ENCODE measurements around the gene PRKCH.

PRKCH gene

DNA sequence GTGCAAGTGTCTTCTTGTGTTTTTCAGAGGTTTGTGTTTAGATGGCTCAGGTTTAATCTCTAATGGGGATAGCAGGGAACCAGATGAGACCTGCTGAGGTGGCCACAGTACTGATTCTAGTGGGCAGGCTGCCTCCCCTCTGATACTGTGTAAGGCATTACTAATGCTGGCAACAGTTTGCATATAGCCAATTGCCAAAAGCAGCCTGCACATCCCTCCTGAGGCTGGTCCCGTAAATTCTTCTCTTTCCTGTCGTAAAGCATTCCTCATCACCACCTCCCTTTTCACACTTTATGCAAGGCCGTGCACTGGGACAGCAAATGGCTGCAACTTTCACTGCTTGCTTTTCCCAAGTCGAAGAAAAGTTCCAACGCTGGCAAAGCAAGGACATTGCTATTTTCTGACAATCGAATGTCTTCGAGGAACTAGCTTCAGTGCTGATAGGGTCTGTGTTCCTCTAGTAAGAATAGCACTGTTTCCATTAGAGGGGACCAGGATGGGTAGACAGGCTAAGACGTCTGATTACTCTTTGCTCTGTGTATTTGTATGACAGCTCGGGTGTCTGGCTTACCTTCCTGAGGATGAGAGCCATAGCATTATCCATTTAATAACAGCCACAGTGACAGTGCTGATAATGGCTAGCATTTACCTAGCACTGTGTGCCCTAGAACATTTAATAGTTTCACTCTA is 195.7 kb downstream of the PRKCH start:
- no peak overlapping the region for H3K56ac ChIP-seq (ENCODE audit: low read length)
- no peaks in the 10 kb centered on the region for H3K36me3 ChIP-seq (ENCODE audit: control insufficient read depth, insufficient read depth, low read length)
- no peaks in the 10 kb centered on the region for H3K79me2 ChIP-seq (ENCODE audit: control insufficient read depth, insufficient read depth, low read length)
- no peak overlapping the region for H2AK5ac ChIP-seq (ENCODE audit: low read length)
- DNase-seq, result peak; percentile 64
- no peak overlapping the region for H2BK120ac ChIP-seq (ENCODE audit: low read depth, low read length)
- H2BK5ac ChIP-seq (ENCODE audit: low read length), result no peak overlapping the region
- no peak overlapping the region for H3K23ac ChIP-seq (ENCODE audit: low read length)
- H3K79me1 ChIP-seq (ENCODE audit: low read length), result no peaks in the 10 kb centered on the region
- no CpG with 5 or more reads among the region's 9 CpGs for WGBS (ENCODE audit: extremely low coverage, insufficient coverage, low lambda C conversion rate)
- no peaks in the 10 kb centered on the region for H3K27me3 ChIP-seq (ENCODE audit: insufficient read depth, low read length, poor library complexity)
- H3K4me1 ChIP-seq (ENCODE audit: control insufficient read depth, low read depth, low read length), result peaks cover 7% of the 10 kb centered on the region
- H3K4me3 ChIP-seq (ENCODE audit: low read length), result no peak overlapping the region
- no peak overlapping the region for H4K8ac ChIP-seq (ENCODE audit: low read depth, low read length)
- no peak overlapping the region for H3K4me2 ChIP-seq (ENCODE audit: low read length)
- H3K4ac ChIP-seq (ENCODE audit: low read depth, low read length), result no peak overlapping the region
- no peak overlapping the region for H3K18ac ChIP-seq (ENCODE audit: low read length)
- no peak overlapping the region for H3K27ac ChIP-seq (ENCODE audit: low read depth, low read length)
- H2BK15ac ChIP-seq (replicated peaks; ENCODE audit: low read depth), result no peak overlapping the region
- H4K5ac ChIP-seq (ENCODE audit: low read length), result no peak overlapping the region
- H3K9ac ChIP-seq (ENCODE audit: low read length), result no peak overlapping the region

DNA sequence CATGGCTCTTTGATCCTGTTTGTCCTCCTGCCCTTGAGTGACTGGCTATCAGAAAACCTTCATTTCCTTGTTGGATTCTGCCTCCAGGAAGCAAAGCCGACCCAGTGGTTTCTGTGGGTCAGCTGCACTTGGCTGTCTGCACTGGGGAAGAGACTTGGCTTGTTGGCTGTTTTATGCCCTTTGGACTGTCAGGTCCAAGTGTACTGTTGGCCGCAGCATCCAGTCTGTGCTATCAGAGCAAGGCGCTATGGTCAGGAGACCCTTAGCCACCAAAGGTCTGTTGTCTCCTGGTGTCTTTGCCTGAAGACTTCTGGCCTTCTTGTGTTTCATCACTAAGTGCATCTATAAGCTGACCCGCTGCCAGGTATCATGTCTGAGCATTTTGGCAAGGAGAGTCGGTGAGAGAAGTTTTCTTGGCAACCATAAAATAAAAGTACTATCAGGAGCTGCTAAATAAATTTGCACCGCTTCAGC is 196.6 kb downstream of the PRKCH start:
- Histone ChIP-seq H3K4ac (ENCODE audit: low read depth, low read length) (no peak overlapping the region), H3K4me3 (ENCODE audit: low read length) (no peak overlapping the region), H3K79me2 (ENCODE audit: control insufficient read depth, insufficient read depth, low read length) (no peaks in the 10 kb centered on the region), H3K23ac (ENCODE audit: low read length) (no peak overlapping the region), H3K27ac (ENCODE audit: low read depth, low read length) (no peak overlapping the region), H3K18ac (ENCODE audit: low read length) (no peak overlapping the region), H2AK5ac (ENCODE audit: low read length) (no peak overlapping the region), H2BK15ac (replicated peaks; ENCODE audit: low read depth) (no peak overlapping the region), H3K4me1 (ENCODE audit: control insufficient read depth, low read depth, low read length) (peaks cover 7% of the 10 kb centered on the region), H3K4me2 (ENCODE audit: low read length) (no peak overlapping the region), H3K36me3 (ENCODE audit: control insufficient read depth, insufficient read depth, low read length) (no peaks in the 10 kb centered on the region), H4K8ac (ENCODE audit: low read depth, low read length) (no peak overlapping the region), H3K9ac (ENCODE audit: low read length) (no peak overlapping the region), H3K56ac (ENCODE audit: low read length) (no peak overlapping the region), H2BK120ac (ENCODE audit: low read depth, low read length) (no peak overlapping the region), H4K5ac (ENCODE audit: low read length) (no peak overlapping the region), H3K79me1 (ENCODE audit: low read length) (no peaks in the 10 kb centered on the region), H2BK5ac (ENCODE audit: low read length) (no peak overlapping the region), H3K27me3 (ENCODE audit: insufficient read depth, low read length, poor library complexity) (no peaks in the 10 kb centered on the region)
- DNase-seq, result no peak
- WGBS (ENCODE audit: extremely low coverage, insufficient coverage, low lambda C conversion rate), result no CpG with 5 or more reads among the region's 6 CpGs

DNA sequence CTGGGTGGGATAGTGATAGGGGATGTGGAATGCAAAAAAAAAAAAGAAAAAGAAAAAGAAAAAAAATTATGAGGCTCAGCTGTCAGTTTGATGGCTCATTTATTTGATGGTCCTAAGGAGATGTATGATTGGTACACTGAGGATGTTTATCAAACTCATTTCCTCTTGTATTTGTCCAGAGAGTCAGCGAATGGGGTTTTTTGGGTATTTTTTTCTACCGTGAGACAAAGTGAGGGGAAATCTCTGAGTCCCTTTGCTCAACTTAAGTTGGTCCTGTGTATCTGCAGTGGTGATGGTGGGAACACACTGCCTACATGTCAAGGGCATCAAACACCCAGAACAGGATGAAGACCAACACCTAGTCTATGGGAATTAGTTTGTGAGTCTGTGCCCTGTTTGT is 197.0 kb downstream of the PRKCH start:
- no peaks in the 10 kb centered on the region for H3K79me1 ChIP-seq (ENCODE audit: low read length)
- no peak for DNase-seq
- H2AK5ac ChIP-seq (ENCODE audit: low read length), result no peak overlapping the region
- no peaks in the 10 kb centered on the region for H3K79me2 ChIP-seq (ENCODE audit: control insufficient read depth, insufficient read depth, low read length)
- no peak overlapping the region for H3K4ac ChIP-seq (ENCODE audit: low read depth, low read length)
- no peak overlapping the region for H3K4me2 ChIP-seq (ENCODE audit: low read length)
- no peak overlapping the region for H4K5ac ChIP-seq (ENCODE audit: low read length)
- H2BK5ac ChIP-seq (ENCODE audit: low read length), result no peak overlapping the region
- no peak overlapping the region for H3K56ac ChIP-seq (ENCODE audit: low read length)
- H3K9ac ChIP-seq (ENCODE audit: low read length), result no peak overlapping the region
- no peak overlapping the region for H4K8ac ChIP-seq (ENCODE audit: low read depth, low read length)
- no peaks in the 10 kb centered on the region for H3K27me3 ChIP-seq (ENCODE audit: insufficient read depth, low read length, poor library complexity)
- peaks cover 7% of the 10 kb centered on the region for H3K4me1 ChIP-seq (ENCODE audit: control insufficient read depth, low read depth, low read length)
- no peak overlapping the region for H3K23ac ChIP-seq (ENCODE audit: low read length)
- no peak overlapping the region for H2BK120ac ChIP-seq (ENCODE audit: low read depth, low read length)
- no peaks in the 10 kb centered on the region for H3K36me3 ChIP-seq (ENCODE audit: control insufficient read depth, insufficient read depth, low read length)
- H3K18ac ChIP-seq (ENCODE audit: low read length), result no peak overlapping the region
- H3K4me3 ChIP-seq (ENCODE audit: low read length), result no peak overlapping the region
- WGBS (ENCODE audit: extremely low coverage, insufficient coverage, low lambda C conversion rate), result no CpG with 5 or more reads among the region's 2 CpGs
- H3K27ac ChIP-seq (ENCODE audit: low read depth, low read length), result no peak overlapping the region
- H2BK15ac ChIP-seq (replicated peaks; ENCODE audit: low read depth), result no peak overlapping the region

DNA sequence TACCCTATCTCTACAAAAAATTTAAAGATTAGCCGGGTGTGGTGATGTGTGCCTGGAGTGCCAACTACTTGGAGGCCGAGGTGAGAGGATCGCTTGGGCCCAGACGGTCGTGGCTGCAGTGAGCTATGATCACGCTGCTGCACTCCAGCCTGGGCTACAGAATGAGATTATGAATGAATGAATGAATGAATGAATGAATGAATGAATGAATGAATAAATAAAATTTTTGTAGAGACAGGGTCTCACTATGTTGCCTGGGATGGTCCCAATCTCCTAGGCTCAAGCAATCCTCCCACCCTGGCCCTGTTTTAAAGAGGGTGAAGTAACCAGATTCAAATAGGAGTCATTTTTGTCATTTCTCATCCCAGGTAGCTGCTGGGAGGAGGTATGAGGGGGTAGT is 197.7 kb downstream of the PRKCH start:
- H3K56ac ChIP-seq (ENCODE audit: low read length), result no peak overlapping the region
- H3K4me2 ChIP-seq (ENCODE audit: low read length), result no peak overlapping the region
- no CpG with 5 or more reads among the region's 6 CpGs for WGBS (ENCODE audit: extremely low coverage, insufficient coverage, low lambda C conversion rate)

DNA sequence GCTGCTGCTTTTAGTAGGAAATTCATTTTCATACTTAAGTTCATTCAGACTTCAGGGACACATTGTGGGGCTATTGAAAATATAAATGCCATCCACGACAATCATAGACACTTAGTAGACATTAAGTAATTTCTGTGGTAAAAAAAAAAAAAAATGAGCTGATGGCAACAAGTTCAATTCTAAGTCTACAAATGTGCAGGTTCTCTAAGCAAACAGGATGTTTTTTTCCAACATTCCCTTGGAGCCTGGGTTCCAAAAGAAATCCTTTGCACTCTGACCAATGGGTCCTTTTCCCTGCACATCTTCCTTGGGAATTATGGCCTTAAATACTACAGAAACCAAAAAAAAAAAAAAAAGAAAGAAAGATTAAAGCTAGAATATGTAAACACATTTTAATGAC is 198.4 kb downstream of the PRKCH start:
- Histone ChIP-seq H2BK120ac (ENCODE audit: low read depth, low read length) (no peak overlapping the region), H3K9ac (ENCODE audit: low read length) (no peak overlapping the region), H3K23ac (ENCODE audit: low read length) (no peak overlapping the region), H2AK5ac (ENCODE audit: low read length) (no peak overlapping the region), H4K8ac (ENCODE audit: low read depth, low read length) (no peak overlapping the region), H3K18ac (ENCODE audit: low read length) (no peak overlapping the region), H3K4me1 (ENCODE audit: control insufficient read depth, low read depth, low read length) (peaks cover 7% of the 10 kb centered on the region), H4K5ac (ENCODE audit: low read length) (no peak overlapping the region), H3K56ac (ENCODE audit: low read length) (no peak overlapping the region), H2BK15ac (replicated peaks; ENCODE audit: low read depth) (no peak overlapping the region), H3K4me2 (ENCODE audit: low read length) (no peak overlapping the region), H3K4ac (ENCODE audit: low read depth, low read length) (no peak overlapping the region), H3K4me3 (ENCODE audit: low read length) (no peak overlapping the region), H3K27me3 (ENCODE audit: insufficient read depth, low read length, poor library complexity) (no peaks in the 10 kb centered on the region), H3K36me3 (ENCODE audit: control insufficient read depth, insufficient read depth, low read length) (no peaks in the 10 kb centered on the region), H3K27ac (ENCODE audit: low read depth, low read length) (no peak overlapping the region), H3K79me1 (ENCODE audit: low read length) (no peaks in the 10 kb centered on the region), H3K79me2 (ENCODE audit: control insufficient read depth, insufficient read depth, low read length) (no peaks in the 10 kb centered on the region), H2BK5ac (ENCODE audit: low read length) (no peak overlapping the region)
- WGBS (ENCODE audit: extremely low coverage, insufficient coverage, low lambda C conversion rate), result no CpG with 5 or more reads among the region's 1 CpG
- DNase-seq, result no peak

More for the DNA sequence above, 197.7 kb downstream of the PRKCH start:
- Histone ChIP-seq H2BK5ac (ENCODE audit: low read length) (no peak overlapping the region), H3K36me3 (ENCODE audit: control insufficient read depth, insufficient read depth, low read length) (no peaks in the 10 kb centered on the region), H3K9ac (ENCODE audit: low read length) (no peak overlapping the region), H3K23ac (ENCODE audit: low read length) (no peak overlapping the region), H2BK120ac (ENCODE audit: low read depth, low read length) (no peak overlapping the region), H2AK5ac (ENCODE audit: low read length) (no peak overlapping the region), H4K8ac (ENCODE audit: low read depth, low read length) (no peak overlapping the region), H3K79me2 (ENCODE audit: control insufficient read depth, insufficient read depth, low read length) (no peaks in the 10 kb centered on the region), H3K27ac (ENCODE audit: low read depth, low read length) (no peak overlapping the region), H3K4ac (ENCODE audit: low read depth, low read length) (no peak overlapping the region), H3K79me1 (ENCODE audit: low read length) (no peaks in the 10 kb centered on the region), H4K5ac (ENCODE audit: low read length) (no peak overlapping the region), H3K4me1 (ENCODE audit: control insufficient read depth, low read depth, low read length) (peaks cover 7% of the 10 kb centered on the region), H3K4me3 (ENCODE audit: low read length) (no peak overlapping the region), H3K18ac (ENCODE audit: low read length) (no peak overlapping the region), H2BK15ac (replicated peaks; ENCODE audit: low read depth) (no peak overlapping the region), H3K27me3 (ENCODE audit: insufficient read depth, low read length, poor library complexity) (no peaks in the 10 kb centered on the region)
- DNase-seq, result no peak

DNA sequence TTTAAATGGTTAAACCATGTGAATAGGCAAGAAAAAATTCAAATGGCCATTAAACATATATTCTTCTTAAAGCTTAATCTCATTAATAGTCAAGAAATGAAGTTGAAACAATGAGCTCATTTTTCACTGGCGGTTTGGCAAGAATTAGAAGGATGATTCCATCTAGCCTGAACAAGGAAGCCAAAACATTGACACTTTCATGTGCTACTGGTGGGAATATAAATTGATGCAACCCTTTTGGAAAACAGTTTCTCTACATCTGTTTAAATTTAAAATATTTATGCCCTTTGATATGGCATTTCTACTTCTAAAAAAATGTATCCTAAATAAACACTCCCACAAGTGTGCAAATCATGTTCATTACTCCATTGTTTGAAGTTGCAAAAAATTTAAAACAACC is 199.2 kb downstream of the PRKCH start:
- Histone ChIP-seq H3K18ac (ENCODE audit: low read length) (no peak overlapping the region), H3K27me3 (ENCODE audit: insufficient read depth, low read length, poor library complexity) (no peaks in the 10 kb centered on the region), H3K56ac (ENCODE audit: low read length) (no peak overlapping the region), H4K8ac (ENCODE audit: low read depth, low read length) (no peak overlapping the region), H3K4me3 (ENCODE audit: low read length) (no peak overlapping the region), H3K4me2 (ENCODE audit: low read length) (no peak overlapping the region), H4K5ac (ENCODE audit: low read length) (no peak overlapping the region), H2BK5ac (ENCODE audit: low read length) (no peak overlapping the region), H3K36me3 (ENCODE audit: control insufficient read depth, insufficient read depth, low read length) (no peaks in the 10 kb centered on the region), H3K4me1 (ENCODE audit: control insufficient read depth, low read depth, low read length) (peaks cover 7% of the 10 kb centered on the region), H3K27ac (ENCODE audit: low read depth, low read length) (no peak overlapping the region), H2AK5ac (ENCODE audit: low read length) (no peak overlapping the region), H3K79me2 (ENCODE audit: control insufficient read depth, insufficient read depth, low read length) (no peaks in the 10 kb centered on the region), H3K4ac (ENCODE audit: low read depth, low read length) (no peak overlapping the region), H2BK120ac (ENCODE audit: low read depth, low read length) (no peak overlapping the region), H3K23ac (ENCODE audit: low read length) (no peak overlapping the region), H3K9ac (ENCODE audit: low read length) (no peak overlapping the region), H3K79me1 (ENCODE audit: low read length) (no peaks in the 10 kb centered on the region), H2BK15ac (replicated peaks; ENCODE audit: low read depth) (no peak overlapping the region)
- no peak for DNase-seq
- WGBS (ENCODE audit: extremely low coverage, insufficient coverage, low lambda C conversion rate), result no CpG with 5 or more reads among the region's 1 CpG
